NCI-H82 treated with DMSO at 0.1 percent for 48 hours (cell line): ENCODE data around the gene OR56A4.
"Not testable (repeated sequence)": the region's sequence is repeated elsewhere in the genome, so short reads cannot be mapped to it uniquely, and the experiment has no call there.

Source experiments
- DNase-seq: peaks from one replicate; lab custom pipeline; 2025; ENCODE audit not compliant: unreplicated experiment; lab: John Stamatoyannopoulos, UW

Gene OR56A4

GRCh38 chr11:5960704-5961320, 45.9 kb downstream of the OR56A4 start:
- DNase-seq: not testable (repeated sequence)

DNA sequence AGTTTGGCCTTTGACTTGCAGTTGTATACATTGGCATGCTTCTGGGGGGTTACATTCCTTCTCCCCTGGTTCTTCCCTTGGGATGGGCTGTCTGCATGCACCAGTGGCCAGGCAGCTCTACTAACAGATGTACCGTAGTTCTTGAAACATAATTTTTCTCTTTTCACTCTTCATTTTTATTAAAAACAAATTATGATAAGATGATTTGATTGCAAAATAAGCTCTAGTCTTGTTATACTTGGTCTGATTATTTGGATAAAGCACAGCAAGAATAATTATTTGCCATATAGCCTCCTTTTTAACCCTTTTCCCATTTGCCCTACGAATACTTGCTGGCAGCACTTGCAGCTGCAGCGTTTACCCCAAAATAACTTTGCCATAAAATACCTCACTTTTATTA, 51.2 kb downstream of the OR56A4 start:
- no peak for DNase-seq
